ENCODE measurements around the gene SLC27A6.

GRCh38 chr5:128949847-128950546, 15.3 kb upstream of the SLC27A6 start:
- TF ChIP-seq CTCF (IDR thresholded peaks at IDR 0.05 in 8 of 11, conservative IDR thresholded peaks at IDR 0.05 in 3 of 11) = no peak
- TF ChIP-seq POLR2A (IDR thresholded peaks at IDR 0.05) = no peak
- no peak for TF ChIP-seq POLR2AphosphoS5 (IDR thresholded peaks at IDR 0.05)
